Gastroesophageal sphincter (tissue), 4 donors: ENCODE data around the gene PADI4. TPM values are rescaled to one million over a fixed set of nuclear protein-coding genes. Genes with fewer than 3 reads are reported as not detected.

Experiments
- ATAC-seq: fragments of 150-250 bp; one replicate; pipeline ENCODE4 v1.9.1; 2016; ENCODE audit warnings: mild to moderate bottlenecking, moderate library complexity
- H3K27ac ChIP-seq, 4 donors: fragments of 200-600 bp; sonication (generic) in 3 of 4; 1 replicate in 3 of 4; 2 replicates in 1 of 4; pipeline ENCODE4 v1.5.1; 2016 to 2019
- H3K27me3 ChIP-seq: fragments of 200-600 bp; sonication (generic); one replicate; pipeline ENCODE4 v1.5.1; 2019
- H3K36me3 ChIP-seq, 2 donors: fragments of 200-600 bp; sonication (generic); one replicate each; pipeline ENCODE4 v1.5.1; 2019; ENCODE audit warnings: control low read depth in 1 of 2
- H3K4me1 ChIP-seq, 3 donors: fragments of 200-600 bp; sonication (generic); 1 replicate in 2 of 3; 2 replicates in 1 of 3; pipeline ENCODE4 v1.5.1; 2016 to 2019; ENCODE audit warnings: control low read depth in 2 of 3
- H3K4me3 ChIP-seq, 2 donors: fragments of 200-600 bp; sonication (generic); one replicate each; pipeline ENCODE4 v1.5.1; 2019; ENCODE audit warnings: mild to moderate bottlenecking in 1 of 2, moderate library complexity in 1 of 2
- H3K9me3 ChIP-seq, 3 donors: fragments of 200-600 bp; sonication (generic); one replicate each; pipeline ENCODE4 v1.5.1; 2017 to 2019; ENCODE audit warnings: control low read depth in 2 of 3
- EP300 ChIP-seq: sonication (generic); formaldehyde crosslinking; IDR thresholded peaks from one replicate; pipeline ENCODE4 v1.6.1; 2017; ENCODE audit warnings: antibody characterized with exemption, mild to moderate bottlenecking
- POLR2A ChIP-seq, 2 donors: fragments of 450-650 bp; IDR thresholded peaks; one replicate each; pipeline ENCODE4 v1.6.1; 2017; ENCODE audit warnings: antibody characterized with exemption in 2 of 2, mild to moderate bottlenecking in 2 of 2, moderate library complexity in 1 of 2
- POLR2AphosphoS5 ChIP-seq: sonication (generic); formaldehyde crosslinking; IDR thresholded peaks from one replicate; pipeline ENCODE4 v1.6.1; 2017; ENCODE audit warnings: antibody characterized with exemption
- WGBS, 2 donors: methylation state at CpG; one replicate each; pipeline ENCODE4 v1.1.5; 2018; ENCODE audit warnings: low coverage in 1 of 2; 5-methylcytosine and 5-hydroxymethylcytosine counted together
- total RNA-seq, 4 donors: library from RNA; depleted of rRNA; stranded (reverse); fragments of >200 nt; gene quantifications; one replicate each; pipeline ENCODE4 v1.1.0, GENCODE V29; 2016
- TF ChIP-seq, protein P1 (sequence below), 4 experiments: fragments of 200-600 bp in 2 of 4; fragments of 450-650 bp in 2 of 4; sonication (generic) in 1 of 4; IDR thresholded peaks; one replicate each; pipeline ENCODE4 v1.5.1; 2017 to 2019; ENCODE audit warnings: antibody characterized with exemption in 4 of 4, mild to moderate bottlenecking in 2 of 4, moderate library complexity in 2 of 4

PADI4 gene, protein sequence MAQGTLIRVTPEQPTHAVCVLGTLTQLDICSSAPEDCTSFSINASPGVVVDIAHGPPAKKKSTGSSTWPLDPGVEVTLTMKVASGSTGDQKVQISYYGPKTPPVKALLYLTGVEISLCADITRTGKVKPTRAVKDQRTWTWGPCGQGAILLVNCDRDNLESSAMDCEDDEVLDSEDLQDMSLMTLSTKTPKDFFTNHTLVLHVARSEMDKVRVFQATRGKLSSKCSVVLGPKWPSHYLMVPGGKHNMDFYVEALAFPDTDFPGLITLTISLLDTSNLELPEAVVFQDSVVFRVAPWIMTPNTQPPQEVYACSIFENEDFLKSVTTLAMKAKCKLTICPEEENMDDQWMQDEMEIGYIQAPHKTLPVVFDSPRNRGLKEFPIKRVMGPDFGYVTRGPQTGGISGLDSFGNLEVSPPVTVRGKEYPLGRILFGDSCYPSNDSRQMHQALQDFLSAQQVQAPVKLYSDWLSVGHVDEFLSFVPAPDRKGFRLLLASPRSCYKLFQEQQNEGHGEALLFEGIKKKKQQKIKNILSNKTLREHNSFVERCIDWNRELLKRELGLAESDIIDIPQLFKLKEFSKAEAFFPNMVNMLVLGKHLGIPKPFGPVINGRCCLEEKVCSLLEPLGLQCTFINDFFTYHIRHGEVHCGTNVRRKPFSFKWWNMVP
- total RNA-seq: 1 to 10 TPM in 1 of 4 donors, not detected in 3; 1.6 TPM

DNA sequence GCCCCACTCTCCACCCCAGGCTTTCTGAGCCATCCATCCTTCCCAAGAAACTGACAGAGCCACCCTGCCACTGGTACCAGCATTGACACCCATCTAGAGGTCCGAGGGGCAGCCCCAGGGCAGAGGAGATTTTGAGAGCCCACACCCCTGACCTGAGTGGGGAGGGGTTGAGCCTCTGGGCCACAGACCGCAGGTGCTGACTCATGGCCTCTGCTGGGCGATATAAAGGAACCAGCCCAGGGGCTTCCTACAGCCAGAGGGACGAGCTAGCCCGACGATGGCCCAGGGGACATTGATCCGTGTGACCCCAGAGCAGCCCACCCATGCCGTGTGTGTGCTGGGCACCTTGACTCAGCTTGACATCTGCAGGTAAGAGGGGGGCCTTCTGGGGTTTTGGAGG lies at the start of gene PADI4:
PADI4 (plus strand) TSS at position 252 of the 400 bp plus-strand sequence; CDS start at position 278, 26 bp downstream.
- TF ChIP-seq POLR2A (IDR thresholded peaks at IDR 0.05) (no peak), POLR2AphosphoS5 (no peak), EP300 (no peak)
- TF ChIP-seq, protein P1, sequence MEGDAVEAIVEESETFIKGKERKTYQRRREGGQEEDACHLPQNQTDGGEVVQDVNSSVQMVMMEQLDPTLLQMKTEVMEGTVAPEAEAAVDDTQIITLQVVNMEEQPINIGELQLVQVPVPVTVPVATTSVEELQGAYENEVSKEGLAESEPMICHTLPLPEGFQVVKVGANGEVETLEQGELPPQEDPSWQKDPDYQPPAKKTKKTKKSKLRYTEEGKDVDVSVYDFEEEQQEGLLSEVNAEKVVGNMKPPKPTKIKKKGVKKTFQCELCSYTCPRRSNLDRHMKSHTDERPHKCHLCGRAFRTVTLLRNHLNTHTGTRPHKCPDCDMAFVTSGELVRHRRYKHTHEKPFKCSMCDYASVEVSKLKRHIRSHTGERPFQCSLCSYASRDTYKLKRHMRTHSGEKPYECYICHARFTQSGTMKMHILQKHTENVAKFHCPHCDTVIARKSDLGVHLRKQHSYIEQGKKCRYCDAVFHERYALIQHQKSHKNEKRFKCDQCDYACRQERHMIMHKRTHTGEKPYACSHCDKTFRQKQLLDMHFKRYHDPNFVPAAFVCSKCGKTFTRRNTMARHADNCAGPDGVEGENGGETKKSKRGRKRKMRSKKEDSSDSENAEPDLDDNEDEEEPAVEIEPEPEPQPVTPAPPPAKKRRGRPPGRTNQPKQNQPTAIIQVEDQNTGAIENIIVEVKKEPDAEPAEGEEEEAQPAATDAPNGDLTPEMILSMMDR (IDR thresholded peaks at IDR 0.05): no peak
- 0% methylated on average over 1 of the region's 8 CpGs; no CpG with 5 or more reads in 1 of the 2 donors for WGBS, 2 donors
- Histone ChIP-seq H3K36me3 (no peaks in the 10 kb centered on the region), H3K27me3 (peaks cover 82% of the 10 kb centered on the region), H3K4me3 (no peak within 1 kb of the TSS), H3K27ac (no peak within 1 kb of the TSS), H3K4me1 (no peaks in the 10 kb centered on the region), H3K9me3 (no peaks in the 10 kb centered on the region)
- no peak for ATAC-seq

DNA sequence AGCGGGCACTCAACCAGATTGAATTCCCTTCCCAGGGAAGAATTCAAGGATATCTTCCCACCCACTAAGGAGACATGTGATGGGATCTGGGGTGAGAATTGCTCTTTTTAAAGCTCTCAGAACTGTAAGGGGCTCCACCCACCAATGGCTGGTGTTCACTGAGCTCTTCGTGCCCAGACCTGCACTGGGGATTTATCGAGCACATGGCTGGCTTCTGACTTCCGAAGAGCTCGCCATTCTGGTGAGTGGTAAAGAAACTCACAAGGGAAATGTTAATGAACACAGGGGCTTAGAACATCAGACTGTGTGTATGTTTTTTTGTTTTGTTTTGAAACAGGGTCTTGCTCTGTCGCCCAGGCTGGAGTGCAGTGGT lies 49.3 kb upstream of the PADI4 start:
- TF ChIP-seq, protein P1 (IDR thresholded peaks at IDR 0.05): no peak
- Histone ChIP-seq H3K4me3 (no peak overlapping the region), H3K27me3 (peaks cover 74% of the 10 kb centered on the region), H3K27ac (no peak overlapping the region), H3K36me3 (no peaks in the 10 kb centered on the region), H3K4me1 (no peaks in the 10 kb centered on the region), H3K9me3 (peaks cover 0 to 17% (median 0%) of the 10 kb centered on the region in 3 donors)
- no peak for ATAC-seq
- WGBS, 2 donors: 100% methylated on average over 1 of the region's 6 CpGs; no CpG with 5 or more reads in 1 of the 2 donors

DNA sequence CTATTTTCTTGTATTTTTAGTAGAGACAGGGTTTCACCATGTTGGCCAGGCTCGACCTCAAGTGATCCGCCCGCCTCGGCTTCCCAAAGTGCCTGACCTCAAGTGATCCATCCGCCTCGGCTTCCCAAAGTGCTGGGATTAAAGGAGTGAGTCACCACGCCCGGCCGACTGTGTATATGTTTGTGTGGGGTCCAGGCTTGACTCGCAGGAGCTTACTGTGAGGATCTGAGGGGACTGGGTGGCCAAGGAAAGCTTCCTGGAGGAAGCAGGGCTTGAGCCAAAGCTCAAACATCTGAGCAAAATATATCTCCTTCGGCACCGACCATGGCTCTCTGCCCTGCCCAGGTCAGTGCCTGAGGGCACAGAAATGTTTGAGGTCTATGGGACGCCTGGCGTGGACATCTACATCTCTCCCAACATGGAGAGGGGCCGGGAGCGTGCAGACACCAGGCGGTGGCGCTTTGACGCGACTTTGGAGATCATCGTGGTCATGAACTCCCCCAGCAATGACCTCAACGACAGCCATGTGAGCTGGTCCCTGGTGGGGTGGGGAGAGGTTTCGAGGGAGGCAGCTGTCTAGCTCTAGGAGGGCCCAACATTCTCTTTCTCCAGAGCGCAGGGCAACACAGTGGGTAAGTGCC lies 48.6 kb upstream of the PADI4 start:
- H3K4me3 ChIP-seq: no peak overlapping the region
- peaks cover 72% of the 10 kb centered on the region for H3K27me3 ChIP-seq
- whole genome bisulfite sequencing, 2 donors: no CpG with 5 or more reads among the region's 24 CpGs
- no peaks in the 10 kb centered on the region for H3K4me1 ChIP-seq
- TF ChIP-seq, protein P1 (IDR thresholded peaks at IDR 0.05): no peak
- TF ChIP-seq POLR2A (IDR thresholded peaks at IDR 0.05) (no peak), EP300 (no peak), POLR2AphosphoS5 (no peak)
- H3K36me3 ChIP-seq: no peaks in the 10 kb centered on the region
- no peak overlapping the region for H3K27ac ChIP-seq
- peaks cover 0 to 17% (median 0%) of the 10 kb centered on the region in 3 donors for H3K9me3 ChIP-seq
- ATAC-seq: no peak

DNA sequence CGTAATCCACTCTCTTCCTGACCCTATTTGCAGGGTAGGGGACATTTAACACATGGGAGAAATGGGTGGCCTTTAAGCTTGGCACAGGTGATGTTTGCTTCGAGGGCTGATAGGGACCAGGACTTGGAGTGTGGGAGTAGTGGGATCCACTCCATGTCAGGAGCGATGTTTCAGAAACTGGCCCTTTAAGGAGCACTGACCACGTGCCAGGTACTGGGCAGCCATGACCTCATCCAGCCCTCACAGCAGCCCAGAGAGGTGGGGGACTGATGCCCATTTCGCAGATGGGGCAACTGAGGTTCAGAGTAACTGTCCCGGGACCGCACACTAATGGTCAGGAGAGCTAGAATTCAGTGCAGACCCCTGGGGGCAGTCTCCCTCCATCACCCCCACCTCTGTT lies 47.7 kb upstream of the PADI4 start:
- H3K27ac ChIP-seq: no peak overlapping the region
- no peak for TF ChIP-seq POLR2AphosphoS5
- no peak for TF ChIP-seq POLR2A (IDR thresholded peaks at IDR 0.05)
- TF ChIP-seq EP300: no peak
- TF ChIP-seq, protein P1 (IDR thresholded peaks at IDR 0.05): no peak
- 80 to 100% methylated on average over 1 to 2 of the region's 7 CpGs for WGBS, 2 donors
- no peaks in the 10 kb centered on the region for H3K36me3 ChIP-seq
- H3K27me3 ChIP-seq: peaks cover 66% of the 10 kb centered on the region
- peaks cover 0 to 17% (median 0%) of the 10 kb centered on the region in 3 donors for H3K9me3 ChIP-seq
- no peak overlapping the region for H3K4me3 ChIP-seq
- no peaks in the 10 kb centered on the region for H3K4me1 ChIP-seq
- no peak for ATAC-seq
